KBM-7 (cell line): ENCODE results near the gene YIF1B.

ENCODE experiments used
- DNase-seq: peaks from one replicate; pipeline ENCODE4 v3.0.0-alpha.2; 2015
- in situ Hi-C: fragments of 300-500 bp; cut with MboI; formaldehyde crosslinking; loops from 2 replicates; pipeline ENCODE4 v1.14.3; 2020; ENCODE audit warnings: low sequenced_read_pairs, low pct_unique_long_range_greater_than_20kb, mixed read lengths

The YIF1B gene

GRCh38 chr19:38336638-38337359 lies 21.1 kb upstream of the YIF1B start:
- peak; percentile 95 for DNase-seq

GRCh38 chr19:38335949-38336637 lies 20.3 kb upstream of the YIF1B start:
- DNase-seq: peak; percentile 97
- in situ Hi-C loops: no loop called here

More at GRCh38 chr19:38336638-38337359, 21.1 kb upstream of the YIF1B start:
- in situ Hi-C loops: no loop called here

DNA sequence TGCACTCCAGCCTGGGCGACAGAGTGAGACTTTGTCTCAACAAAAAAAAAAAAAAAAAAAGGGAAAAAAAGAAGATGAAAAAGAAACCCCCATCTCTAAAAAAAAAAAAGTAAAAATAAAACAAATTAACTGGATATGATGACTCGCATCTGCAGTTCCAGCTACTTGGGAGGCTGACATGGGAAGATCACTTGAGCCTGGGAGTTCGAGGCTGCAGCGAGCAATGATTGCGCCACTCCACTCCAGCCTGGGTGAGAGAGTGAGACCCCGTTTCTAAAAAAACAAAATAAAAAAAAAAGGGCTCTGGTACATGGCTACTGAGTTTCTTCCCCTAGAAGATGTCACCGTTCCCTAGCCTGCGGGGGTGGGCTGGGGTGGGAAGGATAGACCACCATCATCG lies 17.5 kb upstream of the YIF1B start:
- in situ Hi-C loops: no loop called here
- no peak for DNase-seq

GRCh38 chr19:38331728-38332127 lies 16.0 kb upstream of the YIF1B start:
- in situ Hi-C loops: no loop called here
- no peak for DNase-seq

DNA sequence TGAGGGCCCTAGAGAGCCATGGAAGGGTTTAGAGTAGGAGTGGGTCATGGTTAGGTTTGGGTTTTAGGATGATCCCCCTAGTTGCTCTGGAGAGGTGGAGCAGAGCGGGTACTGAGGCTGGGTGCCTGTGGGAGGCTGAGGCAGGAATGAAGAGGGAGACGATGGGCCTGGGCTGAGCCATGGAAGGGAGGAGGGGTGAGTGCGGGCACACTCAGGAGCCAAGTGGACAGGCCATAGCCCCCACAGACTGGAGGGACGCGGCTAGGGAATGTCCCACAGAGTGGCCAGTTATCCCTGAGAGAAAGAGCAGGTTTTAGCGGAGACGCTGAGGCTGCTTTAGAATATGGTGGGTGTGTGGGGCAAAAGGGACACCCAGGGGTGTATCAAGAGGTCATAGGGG lies 13.9 kb upstream of the YIF1B start:
- in situ Hi-C loops: loop anchor here (10.0 kb wide), 1 partner anchor 75 kb away; the partner anchor contains the start of gene PPP1R14A
- no peak for DNase-seq

GRCh38 chr19:38326591-38326990 lies 10.8 kb upstream of the YIF1B start:
- in situ Hi-C loops: loop anchor here (10.0 kb wide), 1 partner anchor 72 kb away; the partner anchor contains the start of gene PPP1R14A
- no peak for DNase-seq

GRCh38 chr19:38324431-38324830 lies 8.7 kb upstream of the YIF1B start:
- no peak for DNase-seq
- in situ Hi-C loops: loop anchor here (10.0 kb wide), 1 partner anchor 70 kb away; the partner anchor contains the start of gene PPP1R14A

- in situ Hi-C loops: loop anchor here (10.0 kb wide), 1 partner anchor 68 kb away; the partner anchor contains the start of gene PPP1R14A
- DNase-seq: no peak
Observed at GRCh38 chr19:38323291-38323690, 7.5 kb upstream of the YIF1B start.

DNA sequence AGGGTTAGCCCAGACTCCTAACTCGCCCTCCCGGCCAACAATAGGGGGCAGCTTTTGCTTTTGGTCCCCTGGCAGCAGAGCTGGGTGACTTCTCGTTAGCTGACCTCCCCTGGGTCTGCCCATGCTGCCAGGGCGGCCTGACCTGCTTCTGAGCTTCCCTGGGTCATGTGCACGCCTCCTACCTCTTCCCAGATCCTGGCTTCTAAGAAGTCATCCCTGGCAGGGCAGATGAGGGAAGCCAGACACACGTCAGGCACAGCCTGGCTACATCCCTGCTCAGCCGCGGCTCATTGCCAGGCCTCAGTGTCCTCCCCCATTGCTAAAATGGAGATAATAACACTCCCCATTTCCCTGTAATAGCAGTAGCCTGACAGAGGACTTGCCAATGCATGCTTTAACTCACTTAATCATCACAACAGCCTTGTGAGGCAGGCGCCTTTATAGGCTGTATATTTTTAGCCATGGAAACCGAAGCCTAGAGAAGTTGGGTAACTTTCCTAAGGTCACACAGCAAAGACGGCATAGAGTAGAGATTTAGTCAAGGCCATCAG lies 6.0 kb upstream of the YIF1B start:
- in situ Hi-C loops: loop anchor here (10.0 kb wide), 1 partner anchor 67 kb away; the partner anchor contains the start of gene PPP1R14A
- DNase-seq: no peak

DNA sequence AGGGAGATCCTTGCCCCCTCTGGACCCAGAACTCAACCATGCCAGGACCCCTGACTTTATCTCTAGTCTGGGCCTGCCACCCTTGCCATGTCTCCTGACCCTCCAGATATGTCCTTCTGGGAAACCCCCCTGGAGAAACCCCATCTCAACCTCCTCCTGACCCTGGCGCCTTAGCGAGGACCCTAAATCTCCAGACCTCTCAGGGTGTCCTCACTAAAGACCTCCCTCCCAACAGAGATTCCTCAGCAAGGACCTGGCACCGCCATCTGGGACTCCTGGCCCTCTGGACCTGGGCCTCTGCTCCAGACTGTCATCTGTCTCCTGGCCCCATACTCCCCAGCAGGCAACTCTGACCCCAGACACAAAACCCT lies 5.2 kb upstream of the YIF1B start:
- DNase-seq: no peak
- in situ Hi-C loops: loop anchor here (10.0 kb wide), 1 partner anchor 66 kb away; the partner anchor contains the start of gene PPP1R14A

DNA sequence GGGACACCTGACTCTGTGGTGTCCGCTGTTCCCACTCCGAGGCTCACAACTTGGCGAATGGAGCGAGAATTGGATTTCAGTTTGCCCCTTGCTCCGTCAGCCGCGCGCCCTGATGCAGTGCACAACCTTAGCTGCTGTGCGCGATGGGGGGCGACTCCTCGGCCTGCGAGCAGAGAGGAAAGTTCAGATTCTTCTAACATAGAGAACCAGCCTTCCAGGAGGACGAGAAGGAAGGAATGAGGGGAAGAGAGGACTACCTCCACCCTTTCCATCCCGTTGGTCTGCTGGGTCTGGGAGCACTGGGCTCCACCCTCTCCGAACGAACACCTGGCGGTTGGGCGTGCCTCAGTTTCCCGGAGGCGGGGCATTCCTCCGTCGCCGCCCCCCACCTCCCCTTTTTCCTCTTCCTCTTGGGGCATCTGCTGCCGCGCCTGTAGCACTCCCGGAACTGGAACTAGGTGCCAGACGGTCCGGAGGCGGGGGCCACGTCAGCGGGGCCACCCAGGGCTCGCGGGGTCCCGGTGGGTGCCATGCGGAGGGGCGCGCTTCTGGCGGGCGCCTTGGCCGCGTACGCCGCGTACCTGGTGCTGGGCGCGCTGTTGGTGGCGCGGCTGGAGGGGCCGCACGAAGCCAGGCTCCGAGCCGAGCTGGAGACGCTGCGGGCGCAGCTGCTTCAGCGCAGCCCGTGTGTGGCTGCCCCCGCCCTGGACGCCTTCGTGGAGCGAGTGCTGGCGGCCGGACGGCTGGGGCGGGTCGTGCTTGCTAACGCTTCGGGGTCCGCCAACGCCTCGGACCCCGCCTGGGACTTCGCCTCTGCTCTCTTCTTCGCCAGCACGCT lies 3.9 kb upstream of the YIF1B start, which contains the start of gene KCNK6:
KCNK6 (plus strand) TSS at position 425 of the 838 bp plus-strand sequence; CDS start at position 531, 106 bp downstream.
- in situ Hi-C loops: loop anchor here (10.0 kb wide), 1 partner anchor 65 kb away; the partner anchor contains the start of gene PPP1R14A
- DNase-seq: peak; percentile 50

DNA sequence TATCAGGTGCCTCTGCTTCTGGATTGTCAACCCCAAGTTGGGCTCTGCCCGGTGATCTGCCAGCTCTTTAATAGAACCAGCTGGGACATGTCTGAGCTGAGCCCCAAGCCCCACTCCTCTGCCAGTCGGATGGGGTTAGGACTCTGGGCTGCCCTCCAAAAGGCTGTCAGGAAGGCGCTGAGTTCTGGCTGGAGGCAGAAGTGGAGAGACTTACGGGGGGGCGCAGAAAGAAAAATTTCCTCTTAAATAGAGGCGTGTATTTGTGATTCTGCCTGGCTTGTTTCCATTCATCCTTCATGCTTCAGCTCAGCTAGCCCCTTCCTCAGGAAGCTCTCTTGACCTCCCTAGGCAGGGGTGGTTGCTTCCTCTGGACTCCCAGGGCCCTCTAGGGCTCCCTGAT lies 2.9 kb upstream of the YIF1B start:
- no peak for DNase-seq
- in situ Hi-C loops: no loop called here

GRCh38 chr19:38317104-38317612 lies 1.4 kb upstream of the YIF1B start:
- in situ Hi-C loops: no loop called here

GRCh38 chr19:38316477-38317067 lies 825 bp upstream of the YIF1B start:
- no peak for DNase-seq
- in situ Hi-C loops: no loop called here

More at GRCh38 chr19:38317104-38317612, 1.4 kb upstream of the YIF1B start:
- peak; percentile 86 for DNase-seq

DNA sequence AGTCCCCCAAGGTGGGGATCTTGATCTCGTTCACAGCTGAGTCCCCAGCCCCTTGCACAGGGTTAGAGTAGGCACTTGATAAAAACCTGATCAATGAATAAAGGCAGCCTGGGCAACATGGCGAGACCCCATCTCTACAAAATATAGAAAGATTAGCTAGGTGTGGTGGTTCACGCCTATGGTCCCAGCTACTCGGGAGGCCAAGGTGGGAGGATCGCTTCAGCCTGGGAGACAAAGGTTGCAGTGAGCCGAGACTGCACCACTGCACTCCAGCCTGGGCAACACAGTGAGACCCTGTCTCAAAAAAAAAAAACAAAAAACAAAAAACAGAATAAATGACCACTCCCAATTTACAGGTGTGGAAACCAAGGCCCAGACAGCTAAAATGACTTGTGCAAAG lies 4.8 kb downstream of the YIF1B start:
- in situ Hi-C loops: no loop called here
- no peak for DNase-seq

DNA sequence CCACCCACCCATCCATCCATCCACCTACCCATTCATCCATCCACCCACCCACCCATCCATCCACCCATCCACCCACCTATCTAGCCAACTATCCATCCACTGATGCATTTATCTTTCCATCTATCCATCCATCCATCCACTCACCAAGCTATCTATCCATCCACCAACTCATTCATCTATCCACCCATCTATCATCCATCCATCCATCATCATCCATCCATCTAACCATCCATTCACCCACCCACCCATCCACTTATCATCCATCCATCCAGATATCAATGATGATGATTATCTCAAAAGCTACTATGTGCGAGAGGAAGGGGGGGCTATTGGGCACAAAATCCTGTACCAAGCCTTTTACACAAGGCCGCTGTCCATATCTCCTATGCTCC lies 5.5 kb downstream of the YIF1B start:
- no peak for DNase-seq
- in situ Hi-C loops: no loop called here

- in situ Hi-C loops: no loop called here
Observed at GRCh38 chr19:38309615-38310278, 6.0 kb downstream of the YIF1B start.

More at GRCh38 chr19:38309615-38310278, 6.0 kb downstream of the YIF1B start:
- DNase-seq: no peak
